ENCODE data around the gene ME3. TPM values are rescaled to one million over a fixed set of nuclear protein-coding genes. Genes with fewer than 3 reads are reported as not detected.
A peak's percentile ranks its signal among the peaks of the same experiment; 100 is the strongest.

ME3 gene
- total RNA-seq, 2 experiments from 2014 or later = not detected

GRCh38 chr11:86408845-86409244, 263.6 kb downstream of the ME3 start:
- no peak overlapping the region for H3K4me3 ChIP-seq (ENCODE audit: low read depth, low read length, poor library complexity, severe bottlenecking)
- intact Hi-C loops (cut with micrococcal nuclease; ENCODE audit: unreplicated experiment) = no loop called here
- no peak for DNase-seq (ENCODE audit: low spot score)
- no peaks in the 10 kb centered on the region for H3K36me3 ChIP-seq (ENCODE audit: insufficient read depth, low read length)
- no peaks in the 10 kb centered on the region for H3K4me1 ChIP-seq (ENCODE audit: insufficient read depth, low read length, poor library complexity, severe bottlenecking)
- ChIA-PET POLR2A (interaction anchor here (1.0 kb wide), 1 partner anchor 14 kb away, joined by 3 read pairs; no protein-coding TSS in a partner anchor), CTCF (ENCODE audit: unreplicated experiment) (no interaction called here)
- H4K20me1 ChIP-seq (ENCODE audit: insufficient read depth, low read length) = no peaks in the 10 kb centered on the region
- no TSS peak for BruUV-seq (replicated peaks)
- no peaks in the 10 kb centered on the region for H3K9me2 ChIP-seq (ENCODE audit: insufficient read depth, low read length)
- H3K9me3 ChIP-seq (ENCODE audit: low read length) = no peaks in the 10 kb centered on the region
- no peak overlapping the region for H3K4me2 ChIP-seq (ENCODE audit: low read length)
- no peak overlapping the region for H2AFZ ChIP-seq (ENCODE audit: low read length)
- H3K79me2 ChIP-seq (ENCODE audit: insufficient read depth, low read depth, low read length) = no peaks in the 10 kb centered on the region
- TF ChIP-seq EZH2phosphoT487 (IDR thresholded peaks at IDR 0.05; ENCODE audit: borderline replicate concordance, low read depth, low read length) (no peak), CTCF (conservative IDR thresholded peaks at IDR 0.05; ENCODE audit: low read length) (peak; percentile 24; the same call in 1 of the 2 replicates)
- H3K27ac ChIP-seq (ENCODE audit: low read depth, low read length, poor library complexity, severe bottlenecking) = no peak overlapping the region

- POLR2A ChIA-PET = interaction anchor here (0.7 kb wide), 1 partner anchor 516 kb away, joined by 3 read pairs; no protein-coding TSS in a partner anchor
These were observed 269.0 kb downstream of the ME3 start for GRCh38 chr11:86403458-86403857.

More at GRCh38 chr11:86403458-86403857, 269.0 kb downstream of the ME3 start:
- H3K36me3 ChIP-seq (ENCODE audit: insufficient read depth, low read length) = no peaks in the 10 kb centered on the region
- H3K79me2 ChIP-seq (ENCODE audit: insufficient read depth, low read depth, low read length) = no peaks in the 10 kb centered on the region
- H3K9me3 ChIP-seq (ENCODE audit: low read length) = no peaks in the 10 kb centered on the region
- no peaks in the 10 kb centered on the region for H3K9me2 ChIP-seq (ENCODE audit: insufficient read depth, low read length)
- no peak overlapping the region for H2AFZ ChIP-seq (ENCODE audit: low read length)
- DNase-seq (ENCODE audit: low spot score) = no peak
- intact Hi-C loops (cut with micrococcal nuclease; ENCODE audit: unreplicated experiment) = no loop called here
- BruUV-seq (replicated peaks) = no TSS peak
- no peaks in the 10 kb centered on the region for H4K20me1 ChIP-seq (ENCODE audit: insufficient read depth, low read length)
- CTCF ChIA-PET (ENCODE audit: unreplicated experiment) = no interaction called here
- H3K27ac ChIP-seq (ENCODE audit: low read depth, low read length, poor library complexity, severe bottlenecking) = no peak overlapping the region
- no peak overlapping the region for H3K4me3 ChIP-seq (ENCODE audit: low read depth, low read length, poor library complexity, severe bottlenecking)
- H3K4me1 ChIP-seq (ENCODE audit: insufficient read depth, low read length, poor library complexity, severe bottlenecking) = no peaks in the 10 kb centered on the region
- no peak overlapping the region for H3K4me2 ChIP-seq (ENCODE audit: low read length)
- TF ChIP-seq EZH2phosphoT487 (IDR thresholded peaks at IDR 0.05; ENCODE audit: borderline replicate concordance, low read depth, low read length) (no peak), CTCF (conservative IDR thresholded peaks at IDR 0.05; ENCODE audit: low read length) (no peak)
